Stimulated activated CD4-positive, alpha-beta T cell treated with anti-CD3 and anti-CD28 coated beads, Interleukin-1b, Interleukin-23, amount 100 ng/mL, for 24 hours (primary cell): ENCODE results near the gene CBX8.

Experiments used
- DNase-seq, 4 experiments: peaks; one replicate each; pipeline ENCODE4 v3.0.0-alpha.2; 2020; ENCODE audit warnings: low read depth in 4 of 4, low spot score in 1 of 4

The CBX8 gene

GRCh38 chr17:79796763-79797491 is at the start of gene CBX8:
Gene CBX8 (minus strand): TSS chr17:79797077. CDS start chr17:79796998, 79 bp downstream.
- peak; percentile 98 to 99 (median 99) for DNase-seq

DNA sequence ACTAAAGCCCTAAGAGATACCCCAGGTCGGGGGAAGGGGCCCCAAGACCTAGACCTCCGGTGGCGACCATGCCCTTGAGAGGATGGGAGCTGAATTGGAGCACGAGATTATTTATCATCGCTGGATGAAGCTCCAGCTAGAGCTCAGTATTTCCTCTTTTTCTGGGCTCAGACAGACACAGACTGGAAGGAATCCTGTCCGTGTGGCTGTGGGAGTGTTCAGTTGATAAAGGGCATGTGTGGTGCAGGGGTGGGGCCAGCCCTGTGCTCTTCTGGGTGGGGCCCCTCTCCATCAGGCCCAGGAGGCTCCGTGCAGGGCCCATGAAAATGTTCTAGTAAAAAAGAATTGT is 48.7 kb upstream of the CBX8 start:
- no peak for DNase-seq

- no peak for DNase-seq
Observed at GRCh38 chr17:79844869-79845600, 48.2 kb upstream of the CBX8 start.

- DNase-seq: no peak
Observed at GRCh38 chr17:79843816-79844800, 47.2 kb upstream of the CBX8 start.

DNA sequence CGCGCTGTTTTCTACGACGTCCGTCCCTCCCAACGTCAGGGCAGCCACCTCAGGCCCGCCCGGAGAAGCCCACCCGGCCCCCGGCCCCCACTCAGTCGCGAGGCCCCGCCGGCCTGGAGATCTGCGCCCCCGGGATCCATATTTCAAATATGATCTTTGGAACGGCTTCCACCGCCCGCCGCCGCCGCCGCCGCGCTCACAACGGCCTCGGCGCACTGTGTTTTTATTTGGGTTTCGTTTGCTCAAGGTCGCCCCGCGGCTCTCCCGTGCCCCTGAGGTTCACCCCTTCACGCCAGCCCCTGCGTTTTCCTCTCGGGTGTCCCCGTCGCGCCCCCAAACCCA is 46.6 kb upstream of the CBX8 start:
- no peak for DNase-seq

DNA sequence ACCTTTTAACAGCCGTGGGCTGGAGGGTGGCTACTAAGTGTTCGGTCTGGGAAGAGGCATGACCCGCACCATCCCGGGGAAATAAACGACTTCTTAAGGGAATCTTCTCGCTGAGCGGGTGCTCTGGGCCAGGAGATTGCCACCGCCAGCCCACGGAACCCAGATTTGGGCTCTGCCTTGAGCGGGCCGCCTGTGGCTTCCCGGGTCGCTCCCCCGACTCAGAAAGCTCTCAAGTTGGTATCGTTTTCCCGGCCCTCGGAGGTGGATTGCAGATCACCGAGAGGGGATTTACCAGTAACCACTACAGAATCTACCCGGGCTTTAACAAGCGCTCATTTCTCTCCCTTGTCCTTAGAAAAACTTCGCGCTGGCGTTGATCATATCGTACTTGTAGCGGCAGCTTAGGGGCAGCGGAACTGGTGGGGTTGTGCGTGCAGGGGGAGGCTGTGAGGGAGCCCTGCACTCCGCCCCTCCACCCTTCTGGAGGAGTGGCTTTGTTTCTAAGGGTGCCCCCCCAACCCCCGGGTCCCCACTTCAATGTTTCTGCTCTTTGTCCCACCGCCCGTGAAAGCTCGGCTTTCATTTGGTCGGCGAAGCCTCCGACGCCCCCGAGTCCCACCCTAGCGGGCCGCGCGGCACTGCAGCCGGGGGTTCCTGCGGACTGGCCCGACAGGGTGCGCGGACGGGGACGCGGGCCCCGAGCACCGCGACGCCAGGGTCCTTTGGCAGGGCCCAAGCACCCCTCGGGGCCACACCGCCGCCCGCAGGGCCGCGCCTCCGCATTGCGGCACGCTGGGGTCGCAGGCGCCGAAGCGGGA is 46.0 kb upstream of the CBX8 start:
- DNase-seq: no peak

DNA sequence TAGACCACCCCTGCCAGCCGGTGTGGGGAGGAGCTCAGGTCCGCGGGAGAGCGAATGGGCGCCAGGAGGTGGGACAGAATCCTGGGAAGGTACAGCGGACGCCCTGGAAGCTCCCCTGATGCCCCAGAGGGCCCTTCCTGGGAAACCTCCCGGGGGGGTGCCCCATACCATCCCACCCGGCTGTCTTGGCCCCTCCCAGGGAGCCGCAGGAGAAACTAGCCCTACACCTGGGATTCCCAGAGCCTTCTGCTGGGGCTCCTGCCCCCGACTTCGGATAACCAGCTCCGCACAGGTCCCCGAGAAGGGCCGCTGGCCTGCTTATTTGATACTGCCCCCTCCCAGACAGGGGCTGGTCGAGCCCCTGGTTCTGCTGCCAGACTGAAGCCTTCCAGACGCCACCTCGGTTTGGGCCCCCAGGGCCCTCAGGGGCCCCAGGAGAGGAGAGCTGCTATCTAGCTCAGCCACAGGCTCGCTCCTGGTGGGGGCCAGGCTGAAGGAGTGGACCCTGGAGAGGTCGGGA is 45.3 kb upstream of the CBX8 start:
- DNase-seq: no peak

DNA sequence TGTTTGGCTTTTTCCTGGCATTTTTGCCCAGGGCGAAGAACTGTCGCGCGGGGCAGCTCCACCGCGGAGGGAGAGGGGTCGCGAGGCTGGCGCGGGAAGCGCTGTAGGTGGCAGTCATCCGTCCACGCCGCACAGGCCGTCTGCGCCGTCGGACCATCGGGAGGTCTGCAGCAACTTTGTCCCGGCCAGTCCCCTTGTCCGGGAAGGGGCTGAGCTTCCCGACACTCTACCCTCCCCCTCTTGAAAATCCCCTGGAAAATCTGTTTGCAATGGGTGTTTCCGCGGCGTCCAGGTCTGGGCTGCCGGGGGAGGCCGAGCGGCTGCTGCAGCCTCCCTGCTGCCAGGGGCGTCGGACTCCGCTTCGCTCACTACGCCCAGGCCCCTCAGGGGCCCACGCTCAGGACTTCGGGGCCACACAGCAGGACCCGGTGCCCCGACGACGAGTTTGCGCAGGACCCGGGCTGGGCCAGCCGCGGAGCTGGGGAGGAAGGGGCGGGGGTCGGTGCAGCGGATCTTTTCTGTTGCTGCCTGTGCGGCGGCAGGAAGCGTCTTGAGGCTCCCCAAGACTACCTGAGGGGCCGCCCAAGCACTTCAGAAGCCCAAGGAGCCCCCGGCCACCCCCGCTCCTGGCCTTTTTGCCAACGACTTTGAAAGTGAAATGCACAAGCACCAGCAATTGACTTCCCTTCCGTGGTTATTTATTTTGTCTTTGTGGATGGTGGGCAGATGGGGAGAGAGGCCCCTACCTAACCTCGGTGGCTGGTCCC is 44.7 kb upstream of the CBX8 start:
- no peak for DNase-seq

DNA sequence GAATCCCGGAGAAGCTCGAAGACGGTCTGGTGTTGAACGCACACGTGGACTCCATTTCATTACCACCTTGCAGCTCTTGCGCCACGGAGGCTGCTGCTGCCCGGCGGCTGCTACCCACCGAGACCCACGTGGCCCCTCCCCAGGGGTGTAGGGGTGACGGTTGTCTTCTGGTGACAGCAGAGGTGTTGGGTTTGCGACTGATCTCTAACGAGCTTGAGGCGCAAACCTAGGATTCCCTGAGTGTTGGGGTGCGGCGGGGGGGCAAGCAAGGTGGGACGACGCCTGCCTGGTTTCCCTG is 44.1 kb upstream of the CBX8 start:
- DNase-seq: no peak

GRCh38 chr17:79840269-79840988 is 43.6 kb upstream of the CBX8 start:
- no peak for DNase-seq

DNA sequence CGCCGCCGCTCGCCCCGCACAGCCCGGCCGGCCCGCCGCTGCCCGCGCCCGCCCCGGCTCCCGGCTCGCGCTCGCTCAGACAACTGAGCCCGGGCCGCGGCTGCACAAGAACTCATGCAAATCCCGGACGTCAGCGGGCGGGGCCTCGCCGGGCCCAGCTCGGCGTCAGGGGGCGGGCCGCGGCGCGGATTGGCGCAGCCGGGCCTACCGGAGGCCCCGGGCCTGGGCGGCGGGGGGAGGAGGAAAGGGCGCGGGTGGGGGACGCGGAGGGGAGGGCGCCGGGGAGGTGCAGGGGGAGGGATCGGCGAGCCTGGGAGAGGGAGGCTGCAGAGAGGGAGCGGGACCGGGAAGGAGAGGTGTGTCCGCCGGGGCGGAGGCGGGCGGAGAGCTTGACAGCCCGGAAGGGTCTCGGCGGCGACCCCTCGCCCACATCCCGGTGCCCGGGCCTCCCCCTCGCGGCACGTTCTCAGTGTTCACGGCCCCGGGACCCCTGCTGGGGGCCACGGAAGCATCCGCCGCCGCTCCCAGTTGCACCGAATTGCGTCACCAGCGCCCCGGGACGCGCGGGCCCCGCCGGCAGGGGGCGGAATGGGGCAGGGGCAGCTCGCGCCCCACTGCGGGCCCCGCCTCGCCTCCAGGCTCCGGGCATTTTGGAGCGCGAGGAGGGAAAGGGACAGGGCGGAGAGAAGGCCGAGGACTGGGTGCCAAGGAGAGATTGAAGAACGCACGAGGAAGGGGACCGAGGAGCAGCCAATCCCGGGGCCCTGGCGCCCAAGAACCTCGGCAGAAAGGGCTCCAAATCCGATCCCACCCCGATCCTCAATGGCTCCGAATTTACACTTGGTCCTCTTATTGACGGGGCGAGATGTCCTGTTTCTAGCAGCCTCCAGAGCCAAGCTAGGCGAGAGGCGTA is 42.7 kb upstream of the CBX8 start, which contains the start of gene CBX4:
TSS of gene CBX4 (minus strand) at position 85 of the 913 bp plus-strand sequence. CDS start 189 bp downstream, outside the sequence.
- peak; percentile 72 to 88 (median 80) for DNase-seq

GRCh38 chr17:79838522-79839274 is 41.8 kb upstream of the CBX8 start:
- DNase-seq: no peak

- DNase-seq: no peak
Observed at GRCh38 chr17:79837888-79838521, 41.1 kb upstream of the CBX8 start.

DNA sequence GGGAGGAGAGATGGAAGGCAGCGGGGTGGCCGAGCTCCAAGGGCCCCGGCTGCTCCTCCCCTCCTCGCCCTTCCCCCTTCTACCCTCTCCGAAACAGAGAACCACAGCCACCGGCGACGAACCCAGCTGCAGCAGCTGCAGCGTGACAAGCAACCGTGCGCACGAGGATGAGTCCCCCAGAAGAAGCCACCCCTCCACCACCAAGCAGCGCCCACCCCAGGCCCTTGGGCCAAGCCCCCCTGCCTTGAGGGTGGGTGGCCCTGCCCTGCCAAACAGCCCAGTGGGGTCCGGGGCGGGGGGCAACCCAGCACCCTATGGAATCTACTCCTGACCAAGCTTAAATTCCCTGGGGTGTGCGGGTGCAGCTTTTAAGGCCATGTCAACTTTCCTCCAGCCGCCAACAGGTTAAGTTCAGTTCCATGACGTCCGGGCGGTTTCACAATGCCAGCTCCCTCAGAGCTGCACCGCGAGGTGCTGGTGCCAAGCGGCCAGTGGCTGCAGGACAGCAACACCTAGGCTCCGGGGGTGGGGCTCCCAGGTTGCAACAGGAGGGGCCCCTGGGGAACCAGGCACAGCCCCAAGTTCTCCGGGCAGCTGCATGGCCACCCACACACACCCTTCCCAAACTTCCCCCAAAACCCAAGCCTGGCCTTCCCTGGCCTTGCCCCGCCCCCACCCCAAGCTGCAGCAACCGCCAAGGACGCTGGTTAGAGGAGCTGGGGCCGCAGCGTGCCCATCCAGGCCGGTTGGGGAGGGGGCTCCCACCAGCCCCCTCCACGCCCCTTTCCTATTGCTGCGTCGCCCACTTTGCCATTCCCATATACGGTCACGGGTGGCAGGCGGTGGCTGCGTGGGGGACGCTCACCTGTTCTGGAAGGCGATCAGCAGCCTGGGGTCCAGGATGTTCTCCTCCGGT is 40.4 kb upstream of the CBX8 start:
- DNase-seq: no peak

DNA sequence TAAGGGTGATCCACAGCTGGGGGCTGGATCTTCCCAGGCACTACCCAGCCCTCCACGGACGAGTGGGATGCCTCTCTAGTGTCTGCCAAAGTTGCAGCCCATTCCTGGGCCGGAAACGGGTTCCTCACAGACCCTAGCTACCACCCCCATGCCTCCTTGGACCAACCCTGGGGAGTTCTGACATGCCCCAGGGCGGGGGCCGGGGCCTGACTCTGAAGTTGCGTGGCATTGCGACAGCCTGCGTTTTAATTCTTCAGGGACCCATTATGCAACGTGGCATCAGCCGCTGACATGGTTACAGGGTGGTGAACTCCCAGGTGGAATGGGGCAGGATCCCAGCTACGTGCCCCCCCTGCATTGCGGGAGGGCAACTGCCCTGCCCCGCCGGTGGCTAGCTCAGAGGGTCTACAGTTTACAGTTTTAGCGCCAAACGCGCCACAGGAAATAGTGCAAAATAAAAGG is 39.7 kb upstream of the CBX8 start:
- DNase-seq: no peak
